Stimulated activated CD8-positive, alpha-beta memory T cell treated with anti-CD3 and anti-CD28 coated beads, Interleukin-4, amount 100 ng/mL, for 1 hour (primary cell): Measurements from ENCODE around the gene BCL6.

Experiments
- DNase-seq, 2 donors: peaks; one replicate each; pipeline ENCODE4 v3.0.0-alpha.2; 2020; ENCODE audit warnings: low read depth in 2 of 2, low spot score in 1 of 2

The BCL6 gene

GRCh38 chr3:187763850-187764648 lies 18.8 kb upstream of the BCL6 start:
- no peak for DNase-seq

- no peak for DNase-seq
Measured at GRCh38 chr3:187762792-187763191, 17.5 kb upstream of the BCL6 start.

- no peak for DNase-seq
Measured at GRCh38 chr3:187759601-187760000, 14.3 kb upstream of the BCL6 start.

GRCh38 chr3:187758318-187758955 lies 13.2 kb upstream of the BCL6 start:
- DNase-seq = no peak

GRCh38 chr3:187753516-187753915 lies 8.2 kb upstream of the BCL6 start:
- DNase-seq = no peak

- no peak for DNase-seq
Measured at GRCh38 chr3:187750513-187751123, 5.3 kb upstream of the BCL6 start.

GRCh38 chr3:187750006-187750512 lies 4.8 kb upstream of the BCL6 start:
- no peak for DNase-seq

- DNase-seq = peak in 1 of 2 donors; percentile 84
Measured at GRCh38 chr3:187748050-187748481, 2.8 kb upstream of the BCL6 start.

- DNase-seq = no peak
Measured at GRCh38 chr3:187747506-187747905, 2.2 kb upstream of the BCL6 start.

GRCh38 chr3:187746442-187747281 lies 1.4 kb upstream of the BCL6 start:
- no peak for DNase-seq

- DNase-seq = no peak
Measured at GRCh38 chr3:187746059-187746441, 782 bp upstream of the BCL6 start.

- DNase-seq = peak in 1 of 2 donors; percentile 25
Measured at GRCh38 chr3:187744169-187745151, 808 bp downstream of the BCL6 start.

GRCh38 chr3:187743195-187744141 lies 1.8 kb downstream of the BCL6 start:
- peak in 1 of 2 donors; percentile 25 for DNase-seq

GRCh38 chr3:187742351-187743171 lies 2.7 kb downstream of the BCL6 start:
- DNase-seq = no peak

- DNase-seq = peak in 1 of 2 donors; percentile 59
Measured at GRCh38 chr3:187741403-187742350, 3.6 kb downstream of the BCL6 start.
